PC-9 (cell line): ENCODE results near the gene NOP9. TPM values are rescaled to one million over a fixed set of nuclear protein-coding genes. Genes with fewer than 3 reads are reported as not detected.
A peak's percentile ranks its signal among the peaks of the same experiment; 100 is the strongest.

Experiments
- BruUV-seq: library from RNA; stranded (reverse); fragments of 400-500 nt; replicated peaks from 2 replicates; lab custom pipeline; 2021; lab: Mats Ljungman, UMichigan
- CTCF ChIA-PET: fragments of 300-600 bp; sonication (Branson Sonifier 250); formaldehyde crosslinking; loops from one replicate; lab custom pipeline; 2022; ENCODE audit warnings: antibody characterized with exemption; lab: Charles Lee
- POLR2A ChIA-PET: fragments of 300-600 bp; sonication (Branson Sonifier 250); formaldehyde crosslinking; loops from one replicate; lab custom pipeline; 2022; ENCODE audit warnings: antibody characterized with exemption; ENCODE audit not compliant: unreplicated experiment; lab: Charles Lee
- DNase-seq, 2 experiments: peaks; one replicate each; pipeline versions ENCODE4 v3.0.0 to v3.0.0-alpha.2; 2015 to 2022; ENCODE audit warnings: mixed read lengths in 1 of 2
- H2AFZ ChIP-seq: fragments of 200-600 bp; sonication (generic); 2 replicates; pipeline ENCODE4 v1.8.1; 2017; ENCODE audit warnings: antibody characterized with exemption
- H3F3A ChIP-seq: fragments of 200-600 bp; sonication (generic); 2 replicates; pipeline ENCODE4 v1.8.1; 2017; ENCODE audit warnings: antibody characterized with exemption, mild to moderate bottlenecking, low read depth; ENCODE audit not compliant: insufficient read depth
- H3K27ac ChIP-seq: fragments of 200-600 bp; sonication (generic); 2 replicates; pipeline ENCODE4 v1.6.1; 2016; ENCODE audit warnings: mixed run types
- H3K27me3 ChIP-seq: fragments of 200-600 bp; sonication (generic); 2 replicates; pipeline ENCODE4 v1.6.1; 2016; ENCODE audit warnings: low read depth, mixed run types; ENCODE audit not compliant: insufficient read depth
- H3K36me3 ChIP-seq: fragments of 200-600 bp; sonication (generic); 2 replicates; pipeline ENCODE4 v1.6.1; 2016; ENCODE audit warnings: low read depth, mixed run types
- H3K4me1 ChIP-seq: fragments of 200-600 bp; sonication (generic); replicated peaks from 2 replicates; pipeline ENCODE4 v1.6.1; 2016; ENCODE audit warnings: mixed run types; ENCODE audit not compliant: insufficient read depth
- H3K4me2 ChIP-seq: fragments of 200-600 bp; sonication (generic); 2 replicates; pipeline ENCODE4 v1.6.1; 2017; ENCODE audit warnings: mixed run types
- H3K4me3 ChIP-seq: fragments of 200-600 bp; sonication (generic); 2 replicates; pipeline ENCODE4 v1.6.1; 2016; ENCODE audit warnings: mixed run types
- H3K79me2 ChIP-seq: fragments of 200-600 bp; sonication (generic); 2 replicates; pipeline ENCODE4 v1.6.1; 2017; ENCODE audit warnings: low read depth, mixed run types
- H3K9me2 ChIP-seq: fragments of 200-600 bp; sonication (generic); 2 replicates; pipeline ENCODE4 v1.8.1; 2017; ENCODE audit warnings: mild to moderate bottlenecking; ENCODE audit not compliant: insufficient read depth
- H3K9me3 ChIP-seq: fragments of 200-600 bp; sonication (generic); 2 replicates; pipeline ENCODE4 v1.8.1; 2016; ENCODE audit warnings: low read depth; ENCODE audit not compliant: insufficient read depth
- H4K20me1 ChIP-seq: fragments of 200-600 bp; sonication (generic); 2 replicates; pipeline ENCODE4 v1.8.1; 2017; ENCODE audit not compliant: insufficient read depth
- EZH2 ChIP-seq: fragments of 200-600 bp; sonication (generic); IDR thresholded peaks from 2 replicates; pipeline ENCODE4 v1.8.0; 2017; ENCODE audit warnings: antibody characterized with exemption, low read depth
- intact Hi-C: fragments of 100-400 bp; cut with micrococcal nuclease; formaldehyde crosslinking; loops from one replicate; pipeline ENCODE4 v1.10.0; 2022; ENCODE audit not compliant: unreplicated experiment
- total RNA-seq: library from RNA; stranded (reverse); gene quantifications from 2 replicates; pipeline ENCODE4 v1.2.3, GENCODE V29; 2021
- TF ChIP-seq, protein P1 (sequence below): fragments of 200-600 bp; sonication (generic); conservative IDR thresholded peaks from 2 replicates; pipeline ENCODE4 v1.6.1; 2017; ENCODE audit warnings: mixed run types, antibody characterized with exemption, mild to moderate bottlenecking, moderate library complexity

NOP9 gene
- total RNA-seq, 1 experiment from 2014 or later = 24.4 TPM

DNA sequence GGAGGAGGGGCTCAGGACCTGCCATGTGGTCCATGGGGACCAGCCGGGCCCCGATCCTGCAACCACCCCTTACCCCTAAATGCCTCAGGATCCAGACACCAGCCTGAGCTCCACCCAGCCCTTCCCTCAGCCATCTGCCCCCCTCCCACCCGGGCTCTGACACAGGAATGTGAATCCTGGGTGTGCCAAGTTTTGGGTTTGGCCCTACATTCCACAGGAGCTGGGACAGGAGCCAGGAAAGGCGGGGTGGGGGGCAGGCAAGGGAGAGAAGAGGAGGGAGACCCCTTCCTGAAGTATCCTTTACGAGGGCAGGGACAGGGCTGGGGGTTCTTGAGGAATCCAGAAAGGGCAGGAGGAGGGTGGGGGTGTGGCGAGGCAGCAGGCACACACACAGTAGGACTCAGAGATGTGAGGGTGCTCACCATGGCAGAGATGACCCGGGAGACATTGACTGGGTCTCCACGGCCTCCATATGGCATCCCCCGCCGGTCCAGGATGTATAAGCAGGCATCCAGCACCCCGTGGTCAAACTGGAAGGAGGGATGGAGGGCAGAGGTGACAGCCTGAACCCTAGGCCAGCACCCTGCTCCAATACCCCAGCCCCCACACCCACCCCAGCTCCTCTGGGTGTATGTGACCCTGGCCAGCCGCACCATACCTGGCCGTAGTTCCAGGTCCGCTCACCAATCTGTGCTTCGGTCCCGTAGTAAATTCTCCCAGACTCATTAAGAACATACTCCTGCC lies 40.2 kb upstream of the NOP9 start:
- H3K4me3 ChIP-seq = no peak overlapping the region
- ChIA-PET POLR2A (interaction anchor here (0.6 to 0.7 kb wide), 3 partner anchors 14 to 73 kb away, joined by 3 read pairs; no protein-coding TSS in a partner anchor), CTCF (interaction anchor here (1.0 kb wide), 1 partner anchor 17 kb away, joined by 3 read pairs; the partner anchor contains the start of gene TINF2)
- DNase-seq = peak in 1 of 2 experiments; percentile 68
- no peaks in the 10 kb centered on the region for H3K36me3 ChIP-seq
- no peak overlapping the region for H3K27ac ChIP-seq
- no peaks in the 10 kb centered on the region for H4K20me1 ChIP-seq
- no peaks in the 10 kb centered on the region for H3K4me1 ChIP-seq
- H3K9me2 ChIP-seq = no peaks in the 10 kb centered on the region
- H3K4me2 ChIP-seq = no peak overlapping the region
- no peaks in the 10 kb centered on the region for H3K9me3 ChIP-seq
- intact Hi-C loops = no loop called here
- H3K27me3 ChIP-seq = no peaks in the 10 kb centered on the region
- no peaks in the 10 kb centered on the region for H3F3A ChIP-seq
- H3K79me2 ChIP-seq = no peaks in the 10 kb centered on the region
- no peak overlapping the region for H2AFZ ChIP-seq
- TF ChIP-seq, protein P1, sequence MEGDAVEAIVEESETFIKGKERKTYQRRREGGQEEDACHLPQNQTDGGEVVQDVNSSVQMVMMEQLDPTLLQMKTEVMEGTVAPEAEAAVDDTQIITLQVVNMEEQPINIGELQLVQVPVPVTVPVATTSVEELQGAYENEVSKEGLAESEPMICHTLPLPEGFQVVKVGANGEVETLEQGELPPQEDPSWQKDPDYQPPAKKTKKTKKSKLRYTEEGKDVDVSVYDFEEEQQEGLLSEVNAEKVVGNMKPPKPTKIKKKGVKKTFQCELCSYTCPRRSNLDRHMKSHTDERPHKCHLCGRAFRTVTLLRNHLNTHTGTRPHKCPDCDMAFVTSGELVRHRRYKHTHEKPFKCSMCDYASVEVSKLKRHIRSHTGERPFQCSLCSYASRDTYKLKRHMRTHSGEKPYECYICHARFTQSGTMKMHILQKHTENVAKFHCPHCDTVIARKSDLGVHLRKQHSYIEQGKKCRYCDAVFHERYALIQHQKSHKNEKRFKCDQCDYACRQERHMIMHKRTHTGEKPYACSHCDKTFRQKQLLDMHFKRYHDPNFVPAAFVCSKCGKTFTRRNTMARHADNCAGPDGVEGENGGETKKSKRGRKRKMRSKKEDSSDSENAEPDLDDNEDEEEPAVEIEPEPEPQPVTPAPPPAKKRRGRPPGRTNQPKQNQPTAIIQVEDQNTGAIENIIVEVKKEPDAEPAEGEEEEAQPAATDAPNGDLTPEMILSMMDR = no peak
- no peak for TF ChIP-seq EZH2
- no TSS peak for BruUV-seq

DNA sequence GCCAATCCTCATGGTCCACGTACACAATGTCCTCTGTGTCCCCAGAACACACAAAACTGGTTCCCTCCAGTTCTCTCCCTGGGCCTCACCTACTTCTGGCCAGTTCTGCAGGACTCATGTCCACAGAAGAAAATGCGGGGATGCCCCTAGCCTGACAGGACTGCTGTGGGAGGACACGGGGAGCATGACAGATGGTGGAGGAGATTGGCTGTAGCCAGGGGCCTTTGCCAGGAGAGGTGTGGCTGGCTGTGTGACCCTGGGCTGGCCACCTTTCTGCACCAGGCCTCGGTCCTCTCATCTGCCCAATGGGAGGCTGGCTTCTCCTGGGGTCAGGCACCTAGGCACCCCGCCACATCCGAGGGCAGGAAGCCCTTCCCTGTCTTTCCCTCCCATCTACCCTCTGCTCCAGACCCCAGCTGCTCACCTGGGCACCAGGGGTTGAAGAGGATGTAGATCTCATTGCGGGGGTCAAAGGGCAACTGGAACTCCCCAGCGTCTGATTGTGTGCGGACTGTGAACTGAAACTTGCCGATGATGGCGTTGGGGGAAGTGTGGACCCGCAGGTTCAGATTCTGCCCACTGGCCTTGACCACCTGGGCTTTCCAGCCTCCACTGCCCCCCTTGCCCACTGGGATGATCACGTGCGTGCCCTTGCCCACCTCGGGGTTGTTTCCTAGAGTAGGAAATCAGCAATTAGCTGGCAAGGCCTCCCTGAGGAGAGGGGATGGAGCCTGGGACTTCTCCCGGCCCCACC lies 39.4 kb upstream of the NOP9 start:
- ChIA-PET CTCF (no interaction called here), POLR2A (no interaction called here)
- TF ChIP-seq, protein P1 = no peak
- no peak for TF ChIP-seq EZH2
- no peaks in the 10 kb centered on the region for H3K4me1 ChIP-seq
- H3F3A ChIP-seq = no peaks in the 10 kb centered on the region
- no peaks in the 10 kb centered on the region for H3K9me2 ChIP-seq
- no peak overlapping the region for H3K4me2 ChIP-seq
- no peak overlapping the region for H3K4me3 ChIP-seq
- H2AFZ ChIP-seq = no peak overlapping the region
- no peaks in the 10 kb centered on the region for H3K27me3 ChIP-seq
- H3K36me3 ChIP-seq = no peaks in the 10 kb centered on the region
- no peaks in the 10 kb centered on the region for H3K9me3 ChIP-seq
- no peaks in the 10 kb centered on the region for H3K79me2 ChIP-seq
- no TSS peak for BruUV-seq
- intact Hi-C loops = no loop called here
- DNase-seq = no peak
- no peak overlapping the region for H3K27ac ChIP-seq
- H4K20me1 ChIP-seq = no peaks in the 10 kb centered on the region

DNA sequence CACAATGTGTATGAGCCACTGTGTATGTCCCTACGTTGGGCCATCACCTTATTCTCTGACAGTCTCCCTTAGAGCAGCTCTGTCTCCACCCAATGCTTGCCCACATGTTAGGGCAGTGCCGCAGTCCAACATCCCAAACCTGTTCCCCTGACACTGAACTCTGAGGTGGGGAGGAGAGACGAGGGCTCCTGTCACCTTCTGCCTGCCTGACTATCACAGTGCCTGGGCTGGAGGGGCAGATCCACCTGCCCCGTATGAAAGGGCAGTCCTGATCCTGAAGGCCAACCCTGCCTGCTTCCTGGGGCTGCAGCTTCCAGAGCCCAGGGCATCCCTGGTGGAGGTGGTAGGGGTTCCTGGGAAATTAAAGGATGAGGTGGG lies 38.9 kb upstream of the NOP9 start:
- Histone ChIP-seq H3K27ac (no peak overlapping the region), H3K4me3 (no peak overlapping the region), H3K4me2 (no peak overlapping the region), H3K79me2 (no peaks in the 10 kb centered on the region), H3K27me3 (no peaks in the 10 kb centered on the region), H3K9me2 (no peaks in the 10 kb centered on the region), H4K20me1 (no peaks in the 10 kb centered on the region), H3F3A (no peaks in the 10 kb centered on the region), H2AFZ (no peak overlapping the region), H3K4me1 (no peaks in the 10 kb centered on the region), H3K36me3 (no peaks in the 10 kb centered on the region), H3K9me3 (no peaks in the 10 kb centered on the region)
- POLR2A ChIA-PET = no interaction called here
- intact Hi-C loops = no loop called here
- no peak for DNase-seq
- no TSS peak for BruUV-seq
- CTCF ChIA-PET = no interaction called here
- no peak for TF ChIP-seq EZH2
- TF ChIP-seq, protein P1 = no peak
